ENCODE measurements around the gene NAPA. TPM values are rescaled to one million over a fixed set of nuclear protein-coding genes. Genes with fewer than 3 reads are reported as not detected.

NAPA gene
- total and polyA plus RNA-seq, 2 donors (not counting 1 experiment from before 2014, with no cell fraction given): 76.8 to 118 TPM

GRCh38 chr19:47458672-47459071 is 56.2 kb downstream of the NAPA start:
- Histone ChIP-seq H3K27me3 (ENCODE audit: control insufficient read depth, insufficient read depth, low read length) (peaks cover 46% of the 10 kb centered on the region), H3K9ac (ENCODE audit: insufficient read depth, low read length) (no peak overlapping the region), H4K20me1 (ENCODE audit: control insufficient read depth, extremely low read depth, insufficient read depth, low read length) (no peaks in the 10 kb centered on the region), H3K27ac (ENCODE audit: insufficient read depth, low read length) (no peak overlapping the region), H3K4me1 (ENCODE audit: control insufficient read depth, extremely low read depth, insufficient read depth, low read length) (no peaks in the 10 kb centered on the region), H3K4me3 (replicated peaks in 1 of 4; ENCODE audit: control extremely low read depth in 1 of 4, insufficient read depth in 1 of 4, low read depth in 3 of 4, low read length in 4 of 4) (no peak overlapping the region), H2AFZ (ENCODE audit: low read length) (no peak overlapping the region), H3K9me3 (ENCODE audit: control insufficient read depth, insufficient read depth, low read depth, low read length) (no peaks in the 10 kb centered on the region), H3K79me2 (ENCODE audit: control insufficient read depth, insufficient read depth, low read length) (no peaks in the 10 kb centered on the region), H3K36me3 (ENCODE audit: control insufficient read depth, insufficient read depth, low read length) (no peaks in the 10 kb centered on the region), H3K4me2 (ENCODE audit: extremely low read depth, insufficient read depth, low read length) (no peak overlapping the region)
- TF ChIP-seq EZH2 (IDR thresholded peaks at IDR 0.05; ENCODE audit: low read length, missing control alignments): no peak
- DNase-seq (ENCODE audit: low read depth in 2 of 2): no peak

- Histone ChIP-seq H3K4me3 (replicated peaks in 1 of 4; ENCODE audit: control extremely low read depth in 1 of 4, insufficient read depth in 1 of 4, low read depth in 3 of 4, low read length in 4 of 4) (no peak overlapping the region), H3K4me2 (ENCODE audit: extremely low read depth, insufficient read depth, low read length) (no peak overlapping the region), H2AFZ (ENCODE audit: low read length) (no peak overlapping the region), H3K27ac (ENCODE audit: insufficient read depth, low read length) (no peak overlapping the region), H4K20me1 (ENCODE audit: control insufficient read depth, extremely low read depth, insufficient read depth, low read length) (no peaks in the 10 kb centered on the region), H3K79me2 (ENCODE audit: control insufficient read depth, insufficient read depth, low read length) (no peaks in the 10 kb centered on the region), H3K36me3 (ENCODE audit: control insufficient read depth, insufficient read depth, low read length) (no peaks in the 10 kb centered on the region), H3K4me1 (ENCODE audit: control insufficient read depth, extremely low read depth, insufficient read depth, low read length) (no peaks in the 10 kb centered on the region), H3K9ac (ENCODE audit: insufficient read depth, low read length) (no peak overlapping the region), H3K9me3 (ENCODE audit: control insufficient read depth, insufficient read depth, low read depth, low read length) (no peaks in the 10 kb centered on the region), H3K27me3 (ENCODE audit: control insufficient read depth, insufficient read depth, low read length) (peaks cover 45% of the 10 kb centered on the region)
- TF ChIP-seq CTCF (conservative IDR thresholded peaks at IDR 0.05 in 1 of 2, IDR thresholded peaks at IDR 0.05 in 1 of 2; ENCODE audit: low read depth in 1 of 2, low read length in 2 of 2) (no peak), EZH2 (IDR thresholded peaks at IDR 0.05; ENCODE audit: low read length, missing control alignments) (no peak)
- no peak for DNase-seq (ENCODE audit: low read depth in 2 of 2)
Observed at GRCh38 chr19:47456721-47457474, 58.0 kb downstream of the NAPA start.

GRCh38 chr19:47450478-47450877 is 64.4 kb downstream of the NAPA start:
- H2AFZ ChIP-seq (ENCODE audit: low read length): no peak overlapping the region
- H3K9ac ChIP-seq (ENCODE audit: insufficient read depth, low read length): no peak overlapping the region
- H4K20me1 ChIP-seq (ENCODE audit: control insufficient read depth, extremely low read depth, insufficient read depth, low read length): no peaks in the 10 kb centered on the region
- DNase-seq (ENCODE audit: low read depth in 2 of 2): no peak
- no peak overlapping the region for H3K27ac ChIP-seq (ENCODE audit: insufficient read depth, low read length)
- no peak for TF ChIP-seq CTCF (conservative IDR thresholded peaks at IDR 0.05 in 1 of 2, IDR thresholded peaks at IDR 0.05 in 1 of 2; ENCODE audit: low read depth in 1 of 2, low read length in 2 of 2)
- no peak for TF ChIP-seq EZH2 (IDR thresholded peaks at IDR 0.05; ENCODE audit: low read length, missing control alignments)
- no peaks in the 10 kb centered on the region for H3K4me1 ChIP-seq (ENCODE audit: control insufficient read depth, extremely low read depth, insufficient read depth, low read length)
- no peaks in the 10 kb centered on the region for H3K79me2 ChIP-seq (ENCODE audit: control insufficient read depth, insufficient read depth, low read length)
- no peaks in the 10 kb centered on the region for H3K36me3 ChIP-seq (ENCODE audit: control insufficient read depth, insufficient read depth, low read length)
- H3K9me3 ChIP-seq (ENCODE audit: control insufficient read depth, insufficient read depth, low read depth, low read length): no peaks in the 10 kb centered on the region
- no peak overlapping the region for H3K4me2 ChIP-seq (ENCODE audit: extremely low read depth, insufficient read depth, low read length)
- H3K4me3 ChIP-seq (replicated peaks in 1 of 4; ENCODE audit: control extremely low read depth in 1 of 4, insufficient read depth in 1 of 4, low read depth in 3 of 4, low read length in 4 of 4): no peak overlapping the region
- H3K27me3 ChIP-seq (ENCODE audit: control insufficient read depth, insufficient read depth, low read length): peaks cover 41% of the 10 kb centered on the region
